OCI-LY7 (cell line): ENCODE data around the gene VASH1. TPM values are rescaled to one million over a fixed set of nuclear protein-coding genes. Genes with fewer than 3 reads are reported as not detected.

ENCODE experiments used
- BruUV-seq: library from RNA; stranded (reverse); fragments of 400-500 nt; replicated peaks from 2 replicates; lab custom pipeline; 2021; lab: Mats Ljungman, UMichigan
- CTCF ChIA-PET: fragments of 300-600 bp; sonication (Branson Sonifier 250); formaldehyde crosslinking; loops from one replicate; lab custom pipeline; 2022; ENCODE audit warnings: antibody characterized with exemption; ENCODE audit not compliant: unreplicated experiment; lab: Charles Lee
- POLR2A ChIA-PET: fragments of 300-600 bp; sonication (Branson Sonifier 250); formaldehyde crosslinking; loops from one replicate; lab custom pipeline; 2022; ENCODE audit warnings: antibody characterized with exemption; lab: Charles Lee
- DNase-seq: peaks from one replicate; pipeline ENCODE4 v3.0.0-alpha.2; 2015; ENCODE audit warnings: low spot score
- H2AFZ ChIP-seq: fragments of 200-600 bp; sonication (generic), shearing (Covaris generic); 2 replicates; pipeline ENCODE4 v1.6.1; 2014; ENCODE audit warnings: mild to moderate bottlenecking, antibody characterized with exemption, low read length, moderate library complexity
- H3K27ac ChIP-seq: fragments of 200-600 bp; sonication (generic); 2 replicates; pipeline ENCODE4 v1.5.1; 2014; ENCODE audit warnings: mixed run types, low read depth, mild to moderate bottlenecking, moderate library complexity, low read length, inconsistent platforms; ENCODE audit not compliant: poor library complexity, severe bottlenecking
- H3K36me3 ChIP-seq: fragments of 200-600 bp; sonication (generic); 2 replicates; pipeline ENCODE4 v1.6.1; 2014; ENCODE audit warnings: mild to moderate bottlenecking, antibody characterized with exemption, low read length, moderate library complexity, mixed read lengths; ENCODE audit not compliant: insufficient read depth
- H3K4me1 ChIP-seq: fragments of 200-600 bp; sonication (generic); 2 replicates; pipeline ENCODE4 v1.5.1; 2014; ENCODE audit warnings: mild to moderate bottlenecking, low read length; ENCODE audit not compliant: insufficient read depth, poor library complexity, severe bottlenecking
- H3K4me2 ChIP-seq: fragments of 200-600 bp; sonication (generic); 2 replicates; pipeline ENCODE4 v1.6.1; 2014; ENCODE audit warnings: mild to moderate bottlenecking, low read length
- H3K4me3 ChIP-seq: fragments of 200-600 bp; sonication (generic); 2 replicates; pipeline ENCODE4 v1.5.1; 2014; ENCODE audit warnings: mild to moderate bottlenecking, low read depth, low read length; ENCODE audit not compliant: poor library complexity, severe bottlenecking
- H3K79me2 ChIP-seq: fragments of 200-600 bp; sonication (generic); 2 replicates; pipeline ENCODE4 v1.6.1; 2016; ENCODE audit warnings: low read depth, mild to moderate bottlenecking, low read length, moderate library complexity, mixed read lengths; ENCODE audit not compliant: insufficient read depth
- H3K9me2 ChIP-seq: fragments of 200-600 bp; sonication (generic); 2 replicates; pipeline ENCODE4 v1.6.1; 2016; ENCODE audit warnings: mild to moderate bottlenecking, low read length, mixed read lengths; ENCODE audit not compliant: insufficient read depth
- H3K9me3 ChIP-seq: fragments of 200-600 bp; sonication (generic); 2 replicates; pipeline ENCODE4 v1.6.1; 2014; ENCODE audit warnings: mild to moderate bottlenecking, mixed run types, low read length, mixed read lengths
- H4K20me1 ChIP-seq: fragments of 200-600 bp; sonication (generic); 2 replicates; pipeline ENCODE4 v1.6.1; 2014; ENCODE audit warnings: mild to moderate bottlenecking, antibody characterized with exemption, low read length, moderate library complexity, mixed read lengths; ENCODE audit not compliant: insufficient read depth
- CTCF ChIP-seq: fragments of 200-600 bp; sonication (generic); conservative IDR thresholded peaks from 2 replicates; pipeline ENCODE4 v1.5.1; 2014; ENCODE audit warnings: mild to moderate bottlenecking, antibody characterized with exemption, low read length, moderate library complexity, mixed read lengths
- EZH2phosphoT487 ChIP-seq: fragments of 200-600 bp; sonication (generic); IDR thresholded peaks from 2 replicates; pipeline ENCODE4 v1.6.1; 2018; ENCODE audit warnings: low read depth, borderline replicate concordance, mild to moderate bottlenecking, mixed run types, antibody characterized with exemption, low read length, moderate library complexity, mixed read lengths
- intact Hi-C: fragments of 100-400 bp; cut with micrococcal nuclease; formaldehyde crosslinking; loops from one replicate; pipeline ENCODE4 v1.10.0; 2022; ENCODE audit not compliant: unreplicated experiment
- total RNA-seq, 2 experiments: library from RNA; depleted of rRNA in 1 of 2; stranded (reverse); fragments of >200 nt in 1 of 2; shearing (Covaris generic) in 1 of 2; gene quantifications; 2 replicates each; pipeline ENCODE4 v1.2.3, GENCODE V29; 2014 to 2022

The VASH1 gene
- total RNA-seq, 2 experiments from 2014 or later, result not detected

GRCh38 chr14:76762411-76763095 lies 1.3 kb downstream of the VASH1 start:
- no peak for DNase-seq
- BruUV-seq, result no TSS peak
- TF ChIP-seq CTCF (no peak), EZH2phosphoT487 (no peak)
- Histone ChIP-seq H3K9me3 (no peaks in the 10 kb centered on the region), H2AFZ (no peak overlapping the region), H4K20me1 (no peaks in the 10 kb centered on the region), H3K4me2 (no peak overlapping the region), H3K36me3 (no peaks in the 10 kb centered on the region), H3K4me3 (no peak overlapping the region), H3K79me2 (no peaks in the 10 kb centered on the region), H3K4me1 (no peaks in the 10 kb centered on the region), H3K9me2 (no peaks in the 10 kb centered on the region), H3K27ac (no peak overlapping the region)
- POLR2A ChIA-PET, result no interaction called here
- CTCF ChIA-PET, result no interaction called here
- intact Hi-C loops, result no loop called here

- H3K9me2 ChIP-seq, result no peaks in the 10 kb centered on the region
- no peaks in the 10 kb centered on the region for H3K9me3 ChIP-seq
- CTCF ChIA-PET, result no interaction called here
- H3K4me1 ChIP-seq, result peaks cover 7% of the 10 kb centered on the region
- TF ChIP-seq EZH2phosphoT487, result no peak
- TF ChIP-seq CTCF, result no peak
- H3K36me3 ChIP-seq, result no peaks in the 10 kb centered on the region
- no peak overlapping the region for H3K27ac ChIP-seq
- H3K4me2 ChIP-seq, result no peak overlapping the region
- no TSS peak for BruUV-seq
- no peak overlapping the region for H2AFZ ChIP-seq
- H3K79me2 ChIP-seq, result no peaks in the 10 kb centered on the region
- no peaks in the 10 kb centered on the region for H4K20me1 ChIP-seq
- no peak for DNase-seq
- intact Hi-C loops, result no loop called here
- no peak overlapping the region for H3K4me3 ChIP-seq
- POLR2A ChIA-PET, result no interaction called here
Observed at GRCh38 chr14:76763096-76764041, 2.1 kb downstream of the VASH1 start.
